GM13977 (cell line): ENCODE results near the gene URB2.

Experiments
- DNase-seq: peaks from one replicate; pipeline ENCODE4 v3.0.0; 2012; ENCODE audit warnings: low spot score
- CTCF ChIP-seq: IDR thresholded peaks from 2 replicates; pipeline ENCODE4 v1.5.1; 2012; ENCODE audit warnings: mild to moderate bottlenecking, control low read depth; ENCODE audit not compliant: insufficient read depth; ENCODE audit errors: extremely low read depth, missing control alignments
- in situ Hi-C: fragments of 300-500 bp; cut with MboI; formaldehyde crosslinking; loops from one replicate; pipeline ENCODE4 v1.12.0; 2022; ENCODE audit warnings: low sequenced_read_pairs, low pct_unique_long_range_greater_than_20kb, mixed read lengths, inconsistent platforms; ENCODE audit not compliant: unreplicated experiment

URB2 gene

GRCh38 chr1:229709500-229710013 lies 83.5 kb downstream of the URB2 start:
- no peak for TF ChIP-seq CTCF
- in situ Hi-C loops: no loop called here
- DNase-seq: no peak
